Stimulated activated naive CD8-positive, alpha-beta T cell treated with anti-CD3 and anti-CD28 coated beads, Interleukin-15, Interleukin-2, amounts not matched to agents 100 ng/mL and 50 ng/mL, for 24 hours (primary cell): Measurements from ENCODE around the gene ALG14.
"Not testable (repeated sequence)": the region's sequence is repeated elsewhere in the genome, so short reads cannot be mapped to it uniquely, and the experiment has no call there.

ENCODE experiments used
- H3K27ac Mint-ChIP-seq: one replicate; pipeline ENCODE4 v1.8.0; 2021; ENCODE audit warnings: mild to moderate bottlenecking, mixed read lengths
- H3K27me3 Mint-ChIP-seq: one replicate; pipeline ENCODE4 v1.8.0; 2021; ENCODE audit warnings: mixed read lengths
- H3K36me3 Mint-ChIP-seq: one replicate; pipeline ENCODE4 v1.8.0; 2021; ENCODE audit warnings: low read depth, mixed read lengths
- H3K4me1 Mint-ChIP-seq: one replicate; pipeline ENCODE4 v1.8.0; 2021; ENCODE audit warnings: low read depth, mixed read lengths
- H3K4me3 Mint-ChIP-seq: one replicate; pipeline ENCODE4 v1.8.0; 2021; ENCODE audit warnings: mild to moderate bottlenecking, mixed read lengths
- H3K9me3 Mint-ChIP-seq: one replicate; pipeline ENCODE4 v1.8.0; 2021; ENCODE audit warnings: mixed read lengths

ALG14 gene

GRCh38 chr1:95071539-95071938, 1.2 kb downstream of the ALG14 start:
- Mint-ChIP-seq H3K9me3 (no peaks in the 10 kb centered on the region), H3K4me1 (peaks cover 26% of the 10 kb centered on the region), H3K36me3 (peaks cover 15% of the 10 kb centered on the region), H3K27ac (peak overlapping the region; percentile 97), H3K4me3 (peak overlapping the region; percentile 96), H3K27me3 (no peaks in the 10 kb centered on the region)

- H3K27me3 Mint-ChIP-seq: no peaks in the 10 kb centered on the region
- H3K4me3 Mint-ChIP-seq: no peak overlapping the region
- H3K27ac Mint-ChIP-seq: no peak overlapping the region
- no peaks in the 10 kb centered on the region for H3K9me3 Mint-ChIP-seq
- peaks cover 15% of the 10 kb centered on the region for H3K36me3 Mint-ChIP-seq
- H3K4me1 Mint-ChIP-seq: peaks cover 26% of the 10 kb centered on the region
Observed at GRCh38 chr1:95069710-95070093, 3.0 kb downstream of the ALG14 start.

DNA sequence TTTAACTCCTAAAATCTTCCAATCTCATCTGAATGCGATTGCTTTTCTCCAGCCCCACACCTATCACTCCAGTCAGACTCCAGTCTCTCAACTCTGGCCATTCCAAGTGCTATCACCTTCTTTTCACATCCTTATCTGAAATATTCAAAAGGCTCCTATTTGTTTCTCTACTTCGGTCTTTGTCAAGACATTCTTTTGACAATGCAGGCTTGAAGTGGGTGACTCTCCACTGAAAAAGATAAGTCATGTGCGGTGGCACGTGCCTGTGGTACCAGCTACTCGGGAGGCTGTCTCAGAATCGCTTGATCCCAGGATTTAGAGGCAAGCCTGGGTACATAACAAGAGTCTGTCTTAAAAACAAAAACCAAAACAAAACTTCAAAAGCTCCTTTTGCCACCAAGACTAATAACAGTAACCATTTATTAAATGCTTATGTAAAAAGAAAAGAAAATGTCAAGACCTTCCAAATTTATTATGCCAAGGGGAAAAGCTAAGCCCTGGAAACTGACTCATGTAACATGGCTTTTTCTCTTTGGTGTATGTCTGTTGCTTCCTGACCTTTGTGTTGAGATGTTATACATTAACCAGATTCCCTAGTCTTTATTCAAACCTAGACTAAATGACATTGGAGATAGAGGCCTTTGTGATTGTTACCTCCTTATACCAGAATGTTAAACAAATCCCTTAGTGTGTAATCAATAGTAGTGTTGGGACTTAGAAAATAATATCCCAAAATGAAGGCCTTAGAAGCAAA, 3.6 kb downstream of the ALG14 start:
- Mint-ChIP-seq H3K36me3 (peaks cover 17% of the 10 kb centered on the region), H3K27me3 (no peaks in the 10 kb centered on the region), H3K9me3 (no peaks in the 10 kb centered on the region), H3K27ac (no peak overlapping the region), H3K4me1 (peaks cover 26% of the 10 kb centered on the region), H3K4me3 (no peak overlapping the region)

- no peaks in the 10 kb centered on the region for H3K9me3 Mint-ChIP-seq
- no peaks in the 10 kb centered on the region for H3K27me3 Mint-ChIP-seq
- H3K36me3 Mint-ChIP-seq: peaks cover 33% of the 10 kb centered on the region
- peaks cover 18% of the 10 kb centered on the region for H3K4me1 Mint-ChIP-seq
- H3K27ac Mint-ChIP-seq: no peak overlapping the region
- H3K4me3 Mint-ChIP-seq: no peak overlapping the region
Observed at GRCh38 chr1:95067568-95067967, 5.2 kb downstream of the ALG14 start.

DNA sequence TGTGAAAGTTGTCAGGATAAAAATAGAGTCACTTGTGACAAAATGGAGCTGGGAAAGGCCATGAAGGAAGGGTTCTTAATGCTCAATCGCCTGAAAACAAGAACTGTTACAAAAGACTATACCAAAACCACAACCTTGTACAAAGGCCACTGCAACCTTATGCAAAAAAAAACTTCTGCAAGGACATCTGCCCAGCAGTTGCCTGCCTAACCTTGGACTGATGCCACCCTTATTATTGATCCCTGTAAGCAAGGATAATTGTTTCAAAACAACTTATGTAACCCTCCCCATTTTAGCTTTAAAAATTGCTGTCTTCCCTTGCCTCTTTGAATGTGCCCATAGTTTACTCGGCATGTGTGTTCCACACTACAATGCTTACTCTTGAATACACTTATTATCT, 5.7 kb downstream of the ALG14 start:
- no peaks in the 10 kb centered on the region for H3K9me3 Mint-ChIP-seq
- H3K4me3 Mint-ChIP-seq: no peak overlapping the region
- peaks cover 36% of the 10 kb centered on the region for H3K36me3 Mint-ChIP-seq
- peaks cover 13% of the 10 kb centered on the region for H3K4me1 Mint-ChIP-seq
- H3K27me3 Mint-ChIP-seq: no peaks in the 10 kb centered on the region
- no peak overlapping the region for H3K27ac Mint-ChIP-seq

DNA sequence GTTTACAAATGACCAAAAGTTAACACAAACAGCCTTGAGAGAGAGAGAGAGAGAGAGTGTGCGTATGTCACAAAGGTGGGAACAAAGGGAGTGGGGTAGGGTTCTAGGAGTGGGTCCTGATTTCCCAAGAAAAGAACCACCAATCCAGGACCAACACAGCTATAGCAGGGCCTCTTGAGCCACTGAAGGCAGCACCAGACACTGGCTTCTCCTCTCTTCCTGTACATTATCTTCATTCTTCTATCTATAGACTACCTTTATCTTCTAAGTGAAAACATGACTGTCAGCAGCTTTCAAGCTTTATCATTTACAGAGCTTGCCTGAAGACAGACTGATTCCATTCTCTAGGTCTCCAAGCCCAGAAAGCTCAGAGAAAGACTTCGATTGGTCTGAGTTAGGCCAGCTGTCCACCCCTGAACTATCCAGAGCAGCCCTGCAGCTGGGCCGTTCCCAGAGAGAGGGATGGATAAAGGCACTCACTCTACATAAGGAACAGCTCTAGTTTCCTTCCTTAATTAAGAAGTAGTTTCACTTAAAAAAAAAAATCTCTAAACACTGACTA, 11.2 kb downstream of the ALG14 start:
- H3K4me1 Mint-ChIP-seq: no peaks in the 10 kb centered on the region
- no peak overlapping the region for H3K4me3 Mint-ChIP-seq
- H3K27ac Mint-ChIP-seq: no peak overlapping the region
- H3K9me3 Mint-ChIP-seq: no peaks in the 10 kb centered on the region
- peaks cover 31% of the 10 kb centered on the region for H3K36me3 Mint-ChIP-seq
- no peaks in the 10 kb centered on the region for H3K27me3 Mint-ChIP-seq

GRCh38 chr1:95058974-95059373, 13.8 kb downstream of the ALG14 start:
- H3K4me3 Mint-ChIP-seq: no peak overlapping the region
- H3K4me1 Mint-ChIP-seq: no peaks in the 10 kb centered on the region
- H3K9me3 Mint-ChIP-seq: no peaks in the 10 kb centered on the region
- H3K36me3 Mint-ChIP-seq: peaks cover 27% of the 10 kb centered on the region
- no peaks in the 10 kb centered on the region for H3K27me3 Mint-ChIP-seq
- H3K27ac Mint-ChIP-seq: no peak overlapping the region

GRCh38 chr1:95057351-95057750, 15.4 kb downstream of the ALG14 start:
- no peak overlapping the region for H3K27ac Mint-ChIP-seq
- H3K27me3 Mint-ChIP-seq: no peaks in the 10 kb centered on the region
- peaks cover 11% of the 10 kb centered on the region for H3K36me3 Mint-ChIP-seq
- no peak overlapping the region for H3K4me3 Mint-ChIP-seq
- no peaks in the 10 kb centered on the region for H3K4me1 Mint-ChIP-seq
- H3K9me3 Mint-ChIP-seq: no peaks in the 10 kb centered on the region

DNA sequence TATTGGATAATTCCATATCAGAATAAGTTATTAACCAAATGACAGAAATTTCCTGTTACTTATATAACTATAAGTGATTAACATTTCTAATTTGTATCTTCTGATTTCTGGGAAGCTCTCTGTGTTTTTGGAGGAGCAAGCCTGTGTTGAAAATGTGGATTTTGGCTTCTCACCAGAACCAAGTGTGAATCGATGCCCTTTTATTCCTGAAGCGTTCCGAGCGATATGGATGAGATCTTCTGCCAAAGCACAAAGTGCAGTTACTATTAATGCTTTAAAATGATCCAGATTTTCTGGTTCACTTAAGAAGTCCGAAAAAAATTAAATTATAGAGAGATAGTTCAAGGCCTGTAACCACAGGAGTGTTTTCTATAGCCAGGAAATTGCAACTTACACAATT, 22.8 kb downstream of the ALG14 start:
- H3K4me3 Mint-ChIP-seq: no peak overlapping the region
- H3K27me3 Mint-ChIP-seq: no peaks in the 10 kb centered on the region
- H3K36me3 Mint-ChIP-seq: no peaks in the 10 kb centered on the region
- H3K27ac Mint-ChIP-seq: no peak overlapping the region
- no peaks in the 10 kb centered on the region for H3K9me3 Mint-ChIP-seq
- no peaks in the 10 kb centered on the region for H3K4me1 Mint-ChIP-seq

GRCh38 chr1:95048317-95048716, 24.4 kb downstream of the ALG14 start:
- Mint-ChIP-seq H3K9me3 (no peaks in the 10 kb centered on the region), H3K4me3 (no peak overlapping the region), H3K27ac (no peak overlapping the region), H3K36me3 (no peaks in the 10 kb centered on the region), H3K27me3 (no peaks in the 10 kb centered on the region), H3K4me1 (no peaks in the 10 kb centered on the region)

- not testable (repeated sequence) for H3K9me3 Mint-ChIP-seq, H3K4me1 Mint-ChIP-seq, H3K36me3 Mint-ChIP-seq, H3K27ac Mint-ChIP-seq, H3K27me3 Mint-ChIP-seq, H3K4me3 Mint-ChIP-seq
Observed at GRCh38 chr1:95047624-95048023, 25.1 kb downstream of the ALG14 start.

DNA sequence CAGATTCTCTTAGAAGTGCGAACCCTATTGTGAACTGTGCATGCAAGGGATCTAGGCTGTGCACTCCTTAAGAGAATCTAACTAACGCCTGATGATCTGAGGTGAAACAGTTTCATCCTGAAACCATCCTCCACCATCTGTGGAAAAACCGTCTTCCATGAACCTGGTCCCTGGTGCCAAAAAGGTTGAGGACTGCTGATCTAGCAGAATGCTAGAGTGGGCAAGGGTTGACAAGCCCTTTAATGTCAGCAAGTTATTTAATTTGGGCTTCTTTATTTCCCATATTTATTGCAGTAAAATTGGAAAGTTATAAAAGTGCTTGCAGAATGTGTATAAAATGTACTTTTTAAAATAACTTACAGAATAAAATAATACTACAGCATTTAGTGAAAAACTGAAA, 26.4 kb downstream of the ALG14 start:
- Mint-ChIP-seq H3K4me3 (no peak overlapping the region), H3K27ac (no peak overlapping the region), H3K4me1 (no peaks in the 10 kb centered on the region), H3K27me3 (no peaks in the 10 kb centered on the region), H3K9me3 (no peaks in the 10 kb centered on the region), H3K36me3 (no peaks in the 10 kb centered on the region)

DNA sequence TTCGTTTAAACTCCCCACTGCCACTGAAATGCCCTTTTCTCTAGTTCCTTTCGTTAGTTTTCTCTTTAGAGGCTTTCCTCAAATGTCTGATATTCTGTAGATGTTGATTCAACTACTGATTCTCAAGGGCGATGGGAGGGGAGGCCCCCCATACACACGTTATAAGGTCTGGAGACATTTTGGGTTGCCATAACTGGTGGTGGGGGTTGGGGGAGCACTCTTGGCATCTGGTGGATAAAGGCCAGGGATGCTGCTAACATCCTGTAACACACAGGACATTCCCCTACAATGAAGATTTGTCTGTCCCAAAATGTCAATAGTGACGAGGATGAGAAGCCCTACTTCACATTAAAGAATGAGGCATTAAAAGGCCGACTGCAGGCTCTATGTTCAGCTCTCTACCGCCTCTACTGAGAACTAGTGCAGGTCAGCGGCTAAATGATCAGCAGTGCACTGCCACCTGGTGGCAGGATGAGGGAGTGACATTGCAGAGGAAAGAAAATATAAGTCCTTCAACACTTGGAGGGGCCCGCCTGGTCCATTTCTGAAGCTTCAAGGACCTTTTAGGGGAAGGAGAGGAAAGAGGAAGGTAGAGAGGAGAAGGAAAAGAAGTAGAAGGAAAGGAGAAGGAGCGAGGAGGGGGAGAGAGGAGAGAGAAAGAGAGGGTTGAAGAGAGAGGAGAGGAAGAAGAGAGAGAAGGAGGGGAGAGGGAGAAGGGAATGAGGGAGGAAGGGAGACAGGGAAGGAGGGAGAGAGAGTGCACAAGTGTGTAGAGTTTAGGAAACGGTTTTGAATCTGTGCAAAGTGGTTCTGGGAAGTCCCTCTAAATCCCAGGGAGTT, 29.4 kb downstream of the ALG14 start:
- Mint-ChIP-seq H3K27ac (no peak overlapping the region), H3K4me3 (no peak overlapping the region), H3K27me3 (no peaks in the 10 kb centered on the region), H3K36me3 (no peaks in the 10 kb centered on the region), H3K4me1 (no peaks in the 10 kb centered on the region), H3K9me3 (no peaks in the 10 kb centered on the region)

- no peaks in the 10 kb centered on the region for H3K27me3 Mint-ChIP-seq
- no peaks in the 10 kb centered on the region for H3K9me3 Mint-ChIP-seq
- no peaks in the 10 kb centered on the region for H3K36me3 Mint-ChIP-seq
- H3K27ac Mint-ChIP-seq: no peak overlapping the region
- no peak overlapping the region for H3K4me3 Mint-ChIP-seq
- H3K4me1 Mint-ChIP-seq: no peaks in the 10 kb centered on the region
Observed at GRCh38 chr1:95042286-95042685, 30.5 kb downstream of the ALG14 start.

GRCh38 chr1:95041491-95042165, 31.1 kb downstream of the ALG14 start:
- H3K4me3 Mint-ChIP-seq: no peak overlapping the region
- no peak overlapping the region for H3K27ac Mint-ChIP-seq
- no peaks in the 10 kb centered on the region for H3K36me3 Mint-ChIP-seq

More at GRCh38 chr1:95041491-95042165, 31.1 kb downstream of the ALG14 start:
- Mint-ChIP-seq H3K27me3 (no peaks in the 10 kb centered on the region), H3K4me1 (no peaks in the 10 kb centered on the region), H3K9me3 (no peaks in the 10 kb centered on the region)
